ENCODE data around the gene KCNN2.
"Not testable (repeated sequence)": the region's sequence is repeated elsewhere in the genome, so short reads cannot be mapped to it uniquely, and the experiment has no call there.

Gene KCNN2

DNA sequence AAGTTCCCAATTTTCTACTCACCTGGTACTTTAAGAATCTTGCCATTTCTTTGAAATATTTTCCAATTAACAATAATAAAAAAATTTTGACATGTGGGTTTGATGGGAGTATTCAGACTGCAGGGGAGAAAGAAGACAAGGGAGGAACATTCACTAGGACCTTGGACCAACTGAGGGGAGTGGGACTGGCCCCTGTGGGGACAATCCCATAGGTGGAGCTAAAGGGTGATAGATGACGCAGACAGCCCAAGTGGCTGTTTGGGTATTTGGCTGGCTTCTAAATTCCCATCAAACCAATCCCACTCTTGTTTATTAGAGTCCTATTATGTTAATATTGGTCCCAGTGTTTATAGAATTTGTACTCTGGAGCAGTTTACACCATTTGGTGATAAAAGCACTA is 65.3 kb downstream of the KCNN2 start:
- no peak for DNase-seq

DNA sequence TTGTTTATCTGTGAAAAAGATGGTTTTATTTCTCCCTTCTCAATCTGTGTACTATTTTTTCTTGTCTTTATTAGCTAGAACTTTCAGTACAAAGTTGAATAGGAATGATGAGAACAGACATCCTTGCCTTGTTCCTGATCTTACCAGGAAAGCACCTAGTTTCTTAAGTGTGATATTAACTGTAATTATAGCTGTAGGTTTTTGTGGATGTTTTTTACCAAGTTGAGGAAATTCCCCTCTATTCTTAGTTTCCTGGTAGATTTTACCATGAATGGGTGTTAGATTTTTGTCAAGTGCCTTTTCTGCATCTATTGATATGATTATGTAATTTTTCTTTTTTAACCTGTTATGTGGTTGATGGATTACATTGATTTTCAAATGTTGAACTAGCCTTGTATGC is 68.7 kb downstream of the KCNN2 start:
- no peak for DNase-seq

DNA sequence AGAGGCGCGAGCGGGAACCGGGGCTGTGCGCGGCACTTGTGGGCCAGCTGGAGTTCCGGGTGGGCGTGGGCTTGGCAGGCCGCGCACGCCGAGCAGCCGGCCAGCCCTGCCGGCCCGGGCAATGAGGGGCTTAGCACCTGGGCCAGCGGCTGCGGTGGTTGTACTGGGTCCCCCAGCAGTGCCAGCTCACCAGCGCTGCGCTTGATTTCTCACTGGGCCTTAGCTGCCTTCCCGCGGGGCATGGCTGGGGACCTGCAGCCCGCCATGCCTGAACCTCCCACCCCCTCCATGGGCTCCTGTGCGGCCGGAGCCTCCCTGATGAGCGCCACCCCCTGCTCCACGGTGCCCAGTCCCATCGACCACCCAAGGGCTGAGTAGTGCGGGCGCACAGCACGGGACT is 70.8 kb downstream of the KCNN2 start:
- DNase-seq = not testable (repeated sequence)

DNA sequence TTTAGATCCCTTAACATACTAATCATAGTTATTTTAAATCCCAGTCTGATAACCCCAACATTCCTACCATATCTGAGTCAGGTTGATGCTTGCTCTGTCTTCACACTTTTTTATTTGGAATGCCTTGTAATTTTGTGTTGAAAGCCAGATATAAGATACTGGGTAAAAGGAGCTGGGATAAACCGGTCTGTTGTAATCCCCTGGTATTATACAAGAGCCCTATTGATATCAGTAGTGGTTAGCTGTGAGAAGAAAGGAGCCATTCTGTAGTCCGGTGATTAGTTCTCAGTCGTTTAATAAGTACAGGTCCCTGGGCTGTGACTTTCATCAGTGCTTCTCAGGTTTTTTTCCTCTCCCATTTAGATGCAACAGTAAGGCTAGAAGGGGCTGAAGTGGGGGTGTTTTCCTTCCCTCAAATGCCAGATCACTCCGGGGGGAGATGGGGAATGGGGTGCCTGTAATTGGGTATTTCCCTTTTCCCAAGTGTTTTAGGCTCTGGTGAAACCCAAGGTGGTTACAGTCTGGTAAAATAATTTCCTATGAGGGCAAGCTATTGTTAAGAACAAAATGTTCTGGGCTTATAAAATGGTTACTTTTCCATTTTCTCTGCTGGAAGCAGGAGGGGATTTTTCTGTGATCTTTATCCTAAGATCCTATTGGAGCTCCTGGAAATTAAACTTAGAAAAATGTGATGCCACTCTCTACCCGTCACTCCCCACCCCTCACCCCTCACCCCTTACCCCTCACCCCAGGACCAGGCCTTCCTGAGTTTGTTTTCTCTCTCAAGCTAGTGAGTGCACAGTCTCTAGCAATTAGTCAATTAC is 72.7 kb downstream of the KCNN2 start:
- no peak for DNase-seq

DNA sequence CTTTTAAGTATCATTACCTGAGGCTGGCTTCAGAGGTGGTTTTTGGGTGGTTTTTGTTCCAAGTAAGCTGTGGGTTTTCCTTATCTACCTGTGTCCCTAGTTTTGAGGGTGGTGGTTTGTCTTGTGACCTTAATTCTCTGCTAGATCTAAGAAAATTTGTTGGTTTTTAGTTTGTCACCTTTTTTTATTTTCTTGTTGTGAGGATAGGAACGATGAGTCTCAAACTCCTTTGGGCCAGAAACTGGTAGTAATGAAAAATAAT is 73.3 kb downstream of the KCNN2 start:
- DNase-seq = no peak

DNA sequence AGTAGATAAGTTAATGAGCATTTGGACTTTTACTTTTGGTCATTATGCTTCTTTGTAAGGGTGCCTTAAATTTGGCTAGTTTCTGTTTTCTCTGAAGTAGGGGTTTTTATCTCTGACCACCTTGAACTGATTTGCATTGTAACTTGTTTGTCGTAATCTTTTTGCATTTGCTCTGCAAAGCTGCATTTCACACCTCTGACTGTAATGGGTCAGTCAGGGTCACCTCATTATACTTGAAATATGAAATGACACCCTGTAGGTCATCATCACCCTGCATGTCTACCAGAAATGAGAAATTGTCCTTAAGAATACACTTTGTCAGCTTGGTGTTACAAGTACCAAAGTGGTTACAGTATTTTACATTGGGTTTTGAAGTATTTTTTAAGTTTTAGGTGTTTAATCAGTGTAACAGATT is 74.0 kb downstream of the KCNN2 start:
- DNase-seq = no peak

DNA sequence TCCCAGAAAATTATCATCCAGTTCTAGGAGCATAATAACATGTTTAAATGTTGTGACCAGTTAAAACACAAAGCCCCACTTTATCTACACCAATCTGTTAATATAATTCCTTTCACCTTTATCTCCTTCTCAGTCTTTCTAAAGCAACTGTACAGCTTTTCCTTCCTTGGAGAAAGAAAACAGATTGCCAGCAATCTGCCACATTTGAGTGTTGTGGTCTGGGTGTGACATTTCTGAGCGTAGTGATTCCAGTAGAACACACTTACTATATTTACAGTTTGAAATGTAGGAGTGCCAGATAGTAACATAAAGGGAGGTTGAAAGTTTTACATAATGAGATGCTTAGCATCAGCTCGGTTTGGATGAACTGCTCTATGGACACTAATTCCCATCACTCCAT is 76.1 kb downstream of the KCNN2 start:
- no peak for DNase-seq

DNA sequence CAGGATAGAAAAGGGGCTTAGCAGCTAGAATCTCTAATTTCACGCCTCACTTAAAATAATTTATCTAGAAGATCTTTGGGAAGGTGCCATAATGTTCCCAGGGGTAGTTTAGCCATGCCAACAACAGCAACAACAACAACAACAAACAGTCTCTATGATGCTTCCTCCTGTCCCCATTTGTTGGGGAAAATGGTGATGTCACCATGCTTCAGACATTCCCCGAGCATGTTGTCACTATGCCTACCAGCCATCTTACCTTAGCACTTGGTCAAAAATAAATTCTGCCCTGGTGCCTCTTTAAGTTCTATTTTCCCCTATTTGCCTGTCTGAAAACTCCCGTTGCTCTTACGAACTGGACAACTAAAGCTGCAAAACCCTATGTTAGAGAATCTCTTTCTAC is 76.6 kb downstream of the KCNN2 start:
- no peak for DNase-seq

DNA sequence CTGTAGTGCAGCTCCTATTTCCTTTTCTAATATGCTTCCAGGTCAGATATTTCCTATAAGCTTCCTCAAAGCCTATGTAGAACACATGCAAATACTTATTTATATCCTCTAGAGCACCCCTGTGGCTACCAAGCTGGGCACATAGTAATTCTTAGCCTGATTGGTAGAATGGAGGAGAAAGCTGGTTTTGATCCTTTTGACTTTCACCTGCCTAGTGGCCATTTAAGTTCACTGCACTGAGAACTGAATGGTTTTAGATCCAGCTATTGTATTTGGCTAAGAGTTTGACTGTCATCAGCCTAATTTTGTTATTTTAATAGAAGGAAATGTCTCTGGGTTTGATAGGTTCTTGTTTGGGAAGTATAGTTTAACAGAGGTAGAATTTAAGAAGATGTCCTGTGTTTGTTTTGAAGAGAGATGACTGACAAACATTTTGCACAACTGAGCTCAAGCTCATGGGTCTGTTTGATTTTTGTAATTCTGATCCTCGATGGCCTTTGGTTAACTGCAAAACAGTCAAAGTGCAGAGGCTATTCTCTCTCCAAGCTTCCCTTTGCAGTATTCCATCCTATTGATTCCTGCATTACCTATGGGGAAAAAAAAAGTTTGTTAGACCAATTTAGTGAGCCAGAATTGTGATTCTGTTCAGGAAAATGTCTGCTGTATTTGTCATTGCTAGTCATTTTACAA is 85.4 kb downstream of the KCNN2 start:
- peak; percentile 26 for DNase-seq

DNA sequence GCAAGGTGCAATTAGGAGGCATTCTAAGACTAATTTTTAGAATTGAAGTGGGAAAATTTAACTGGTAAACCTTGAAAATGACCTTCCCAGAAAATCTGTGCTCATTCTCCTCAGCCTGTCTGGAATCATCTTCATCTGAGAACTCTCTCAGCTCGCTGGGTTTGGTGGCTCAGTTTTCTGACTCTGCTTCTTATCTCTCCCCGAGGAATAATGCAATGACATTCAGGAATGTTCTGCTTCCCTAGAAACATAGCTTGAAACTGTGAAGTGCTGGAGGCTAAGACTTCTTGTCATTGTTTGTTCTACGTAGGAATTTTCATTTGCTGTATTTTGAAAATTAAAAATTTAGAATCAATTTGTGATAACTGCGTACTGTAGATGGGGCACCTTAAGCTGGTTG is 86.6 kb downstream of the KCNN2 start:
- no peak for DNase-seq

DNA sequence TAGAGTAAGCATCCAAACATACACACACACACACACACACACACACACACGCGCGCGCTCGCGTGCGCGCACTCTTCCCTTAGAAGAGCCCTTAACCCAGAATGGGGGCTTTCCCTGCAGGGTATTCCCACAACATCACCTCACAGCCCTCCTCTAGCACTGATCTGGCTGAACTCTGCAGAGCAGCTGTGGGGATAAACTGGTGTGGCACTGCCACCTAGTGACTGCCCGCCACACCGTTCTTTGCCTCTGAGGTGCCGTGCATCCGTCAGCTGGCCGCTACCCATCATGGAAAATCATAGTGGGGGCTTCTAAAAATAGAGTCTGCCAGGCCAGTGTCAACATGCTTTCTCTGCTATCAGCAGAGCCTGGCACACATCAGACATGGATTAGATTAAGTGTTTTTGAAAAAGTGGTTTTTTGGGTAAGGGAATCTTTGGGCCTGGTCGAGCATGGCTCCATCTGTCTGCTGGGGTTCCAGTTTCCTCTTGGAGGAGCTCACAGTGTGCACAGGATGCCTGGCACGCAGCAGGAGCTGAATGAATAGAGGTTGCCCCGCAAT is 88.1 kb downstream of the KCNN2 start:
- peak; percentile 41 for DNase-seq

DNA sequence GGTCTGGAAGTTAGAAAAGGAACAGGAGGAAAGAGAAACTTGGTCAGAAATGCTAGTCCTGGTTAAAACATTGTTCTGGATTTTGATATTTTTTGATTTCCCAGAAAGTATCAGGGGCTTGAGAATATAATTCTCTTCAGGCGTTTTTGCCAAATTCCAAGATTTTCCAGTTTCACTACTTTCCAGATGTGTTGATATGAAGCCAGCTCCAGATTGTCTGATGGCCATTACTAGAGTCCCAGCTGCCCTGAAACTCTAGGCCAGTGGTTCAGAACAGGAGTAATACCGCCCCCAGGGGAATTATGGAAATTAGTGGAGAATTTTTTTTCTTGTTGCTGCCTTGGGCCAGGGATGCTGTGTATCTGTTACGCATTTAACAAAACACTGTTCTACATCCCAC is 88.6 kb downstream of the KCNN2 start:
- DNase-seq = no peak

DNA sequence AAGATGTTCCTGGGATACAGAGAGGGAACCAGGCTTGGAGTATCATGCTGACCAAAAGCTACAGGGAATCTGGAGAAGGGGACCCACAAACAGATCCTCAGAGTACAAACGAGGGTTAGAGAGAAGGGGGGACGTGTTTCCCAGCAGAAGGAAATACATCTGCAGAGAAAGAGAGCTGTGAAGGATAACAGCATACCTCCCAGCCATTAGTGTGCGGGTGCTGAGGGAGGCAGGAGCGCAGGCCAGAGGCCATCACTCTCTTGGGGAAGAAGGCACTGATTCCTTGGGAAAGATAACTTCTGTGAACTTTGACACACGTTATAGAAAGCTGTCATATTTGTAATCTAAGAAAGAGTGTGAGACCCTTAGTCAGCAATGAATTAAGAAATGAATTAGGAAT is 96.9 kb downstream of the KCNN2 start:
- DNase-seq = no peak

DNA sequence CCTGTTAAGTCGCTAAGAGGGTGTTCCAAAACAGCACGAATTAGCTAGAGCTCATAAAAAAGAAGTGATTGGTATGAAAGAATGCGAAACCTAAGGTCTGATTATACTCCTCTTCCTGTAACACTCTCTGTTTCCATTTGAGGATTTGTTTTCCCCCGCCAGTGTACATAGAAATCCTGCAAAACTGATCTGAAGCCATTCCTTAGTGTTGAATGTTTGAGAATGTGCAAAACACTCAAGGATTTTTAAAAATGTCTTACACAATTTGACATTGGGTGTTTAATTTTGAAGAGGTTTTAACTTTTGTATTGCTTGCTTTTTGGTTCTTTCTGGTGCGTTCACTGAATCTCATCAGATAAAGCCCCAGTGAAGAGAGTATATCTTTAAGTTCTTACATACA is 105.3 kb downstream of the KCNN2 start:
- no peak for DNase-seq

DNA sequence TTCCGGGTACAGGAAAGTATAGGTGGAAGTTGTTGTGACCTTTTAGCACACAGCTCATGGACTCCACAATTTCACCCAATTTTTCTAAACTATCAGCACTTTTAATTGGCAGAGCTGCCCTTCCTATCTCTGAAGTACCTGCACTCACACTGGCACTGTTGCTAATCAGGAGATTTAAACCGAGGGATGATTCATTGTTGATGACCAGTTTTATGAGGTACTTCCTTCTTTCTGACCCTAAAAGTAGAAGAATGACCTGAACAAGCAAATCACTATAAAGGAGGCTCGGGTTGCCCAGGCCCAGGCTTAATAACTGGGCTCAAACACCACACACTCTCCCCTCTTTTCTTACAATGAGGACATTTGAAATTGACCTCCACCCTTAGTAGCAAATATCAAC is 105.9 kb downstream of the KCNN2 start:
- peak; percentile 66 for DNase-seq

DNA sequence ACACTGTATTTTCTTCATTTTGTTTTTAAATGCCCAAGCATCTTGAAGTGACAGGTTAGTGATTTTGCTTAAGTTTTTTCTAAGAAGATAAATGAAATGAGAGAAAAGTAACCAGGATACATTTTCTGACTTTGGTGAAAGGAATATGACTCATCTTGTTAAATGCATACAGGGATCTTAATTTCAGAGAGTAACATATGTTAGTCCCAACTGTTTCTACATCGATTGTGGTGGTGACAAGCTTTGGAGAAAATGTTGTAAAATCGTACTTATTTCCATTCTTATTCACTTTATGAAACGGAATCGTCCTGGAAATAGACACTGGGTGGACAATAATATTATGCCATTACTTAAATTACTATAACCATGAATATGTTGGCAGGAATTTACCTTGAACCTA is 107.5 kb downstream of the KCNN2 start:
- no peak for DNase-seq

DNA sequence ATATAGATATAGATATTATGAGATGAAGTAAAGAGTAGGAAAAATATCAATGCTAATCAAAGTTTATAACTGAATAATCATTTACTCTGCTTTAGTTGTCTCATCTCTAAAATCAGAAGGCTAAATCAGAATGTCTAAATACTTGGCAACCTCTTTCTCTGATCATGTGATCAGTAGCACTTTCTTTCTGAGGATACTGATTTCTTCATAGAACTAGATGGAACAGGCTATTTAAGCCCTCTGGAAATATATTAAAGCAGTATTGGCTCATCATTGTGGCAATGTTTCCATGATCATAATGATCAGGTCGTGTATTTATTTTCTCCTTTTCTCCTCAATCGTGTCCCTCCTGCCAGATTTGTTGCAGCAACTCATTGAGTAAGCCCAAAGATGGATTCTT is 109.7 kb downstream of the KCNN2 start:
- DNase-seq = no peak

DNA sequence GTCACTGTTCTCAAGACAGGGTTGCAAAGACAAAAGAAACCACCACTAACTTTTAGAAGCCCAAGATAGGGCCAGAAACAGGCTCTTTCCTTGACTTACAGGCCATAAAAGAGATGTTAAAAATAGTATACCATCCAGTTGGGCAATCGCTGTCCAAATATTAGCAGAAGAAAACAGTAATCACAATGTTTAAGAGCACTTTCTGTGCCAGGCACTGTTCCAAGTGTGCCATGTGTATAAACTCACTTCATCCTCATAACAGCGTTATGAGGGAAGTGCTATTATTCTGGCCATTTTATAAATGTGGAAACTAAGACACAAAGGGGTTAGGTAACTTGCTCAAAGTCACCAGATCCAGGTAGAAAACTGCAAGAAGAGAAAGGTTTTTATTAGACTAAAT is 111.7 kb downstream of the KCNN2 start:
- DNase-seq = no peak

DNA sequence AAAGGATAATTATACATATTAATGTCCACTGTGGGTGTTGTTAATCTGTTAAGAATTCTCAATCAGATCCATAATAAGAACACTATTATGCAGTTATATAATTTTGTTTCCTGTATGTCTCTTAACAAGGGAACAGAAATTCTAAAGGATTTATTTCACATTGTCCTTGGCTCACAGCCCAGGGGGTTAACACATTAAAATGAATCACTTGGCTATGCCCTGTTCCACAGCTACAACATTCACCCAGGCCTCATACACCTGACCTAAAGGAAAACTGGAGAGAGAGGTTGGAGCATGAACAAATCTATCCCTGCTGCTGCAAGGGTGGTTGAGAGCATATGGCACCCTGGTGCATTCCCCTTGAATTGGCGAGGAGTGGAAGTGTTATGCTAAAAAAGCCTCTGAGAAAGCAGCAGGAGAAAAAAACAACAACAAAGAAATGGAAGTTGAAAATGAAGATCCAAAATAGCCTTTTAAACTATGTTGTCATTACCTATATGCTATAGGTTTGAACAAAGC is 116.0 kb downstream of the KCNN2 start:
- DNase-seq = no peak

DNA sequence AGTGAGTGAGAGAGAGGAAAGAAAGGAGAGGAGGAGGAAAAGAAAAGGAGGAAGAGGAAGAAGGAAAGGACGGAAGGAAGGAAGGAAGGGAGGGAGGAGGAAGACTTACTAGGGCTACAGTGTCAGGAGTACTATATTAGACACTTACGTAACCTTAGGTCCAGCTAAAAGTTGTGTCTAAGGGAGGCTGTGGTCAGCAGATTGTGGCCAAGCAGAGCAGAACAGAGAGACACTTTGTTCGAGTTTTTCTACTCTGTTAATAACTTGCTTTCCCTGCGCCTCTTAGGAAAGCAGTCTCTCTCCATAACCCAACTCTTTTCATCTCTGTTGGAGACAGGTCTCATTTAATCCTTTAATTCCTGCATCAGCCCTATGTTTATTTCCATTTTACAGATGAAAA is 138.9 kb downstream of the KCNN2 start:
- DNase-seq = peak; percentile 49

DNA sequence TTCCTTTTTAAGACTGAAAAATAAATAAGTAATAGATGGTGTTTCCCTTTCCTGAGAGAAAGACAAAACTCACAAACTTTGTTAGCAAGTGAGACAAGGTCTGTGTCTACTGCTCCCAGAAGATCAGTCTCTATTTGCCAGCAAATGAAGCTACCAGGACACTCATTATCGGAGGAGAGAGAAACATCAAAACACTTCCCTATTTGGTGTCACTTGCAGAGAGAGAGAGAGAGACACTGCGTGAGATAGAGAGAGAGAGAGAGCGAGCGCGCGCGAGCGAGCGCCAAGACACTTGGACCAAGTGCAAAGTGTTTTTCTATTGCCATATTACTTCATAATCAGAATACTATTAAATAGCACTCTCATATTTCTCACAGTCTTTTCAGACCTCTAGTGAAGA is 142.7 kb downstream of the KCNN2 start:
- DNase-seq = peak; percentile 17

DNA sequence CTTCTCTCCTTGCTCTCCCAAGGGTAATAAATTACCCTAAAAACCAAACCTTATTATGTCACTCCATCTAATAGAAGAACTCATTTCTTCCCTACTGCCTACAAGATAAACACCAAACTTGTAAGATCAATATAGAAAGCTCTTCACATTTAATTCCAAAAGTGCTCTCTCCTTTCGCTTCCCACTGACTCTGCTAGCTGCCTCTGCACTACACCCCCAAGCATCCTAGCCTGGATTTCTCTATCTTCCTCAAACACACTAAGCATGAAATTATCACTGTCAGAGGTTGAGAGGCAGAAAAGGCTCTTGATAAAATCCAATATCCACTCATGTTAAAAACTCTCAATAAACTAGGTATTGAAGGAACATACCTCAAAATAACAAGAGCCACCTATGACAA is 162.4 kb downstream of the KCNN2 start:
- no peak for DNase-seq

DNA sequence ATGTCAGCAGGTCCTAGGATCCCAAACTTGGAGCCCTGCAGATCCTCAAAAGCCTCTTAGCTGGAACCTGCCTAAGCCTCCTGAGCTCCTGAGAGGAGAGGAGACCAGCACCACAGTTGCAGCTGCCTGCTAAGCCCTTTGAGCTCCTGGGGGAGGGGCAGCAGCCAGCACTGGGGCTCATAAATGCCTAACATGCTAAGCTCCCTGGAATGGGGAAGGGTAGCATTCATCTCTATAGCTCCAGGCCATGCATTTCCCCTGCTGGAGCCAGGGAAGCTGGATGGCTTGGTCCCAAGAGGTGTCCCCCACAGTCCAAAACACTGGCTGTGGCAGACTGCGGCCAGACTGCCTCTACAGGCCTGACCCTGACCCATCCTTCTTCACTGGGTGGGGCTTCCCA is 182.7 kb downstream of the KCNN2 start:
- no peak for DNase-seq
